Measurements from ENCODE around the gene FKBP4. TPM values are rescaled to one million over a fixed set of nuclear protein-coding genes. Genes with fewer than 3 reads are reported as not detected.

Gene FKBP4
- total RNA-seq, 1 donor: 17.4 TPM

GRCh38 chr12:2795291-2796186 lies 769 bp downstream of the FKBP4 start:
- peaks cover 26% of the 10 kb centered on the region for H3K79me2 ChIP-seq (ENCODE audit: insufficient read depth, low read length)
- DNase-seq (ENCODE audit: insufficient read length, low spot score, missing footprints): peak; percentile 99
- H3K4me1 ChIP-seq (ENCODE audit: insufficient read depth, low read length): peaks cover 12% of the 10 kb centered on the region
- peaks cover 32% of the 10 kb centered on the region for H3K36me3 ChIP-seq (ENCODE audit: insufficient read depth, low read length)
- peak overlapping the region; percentile 57 for H3K27ac ChIP-seq (ENCODE audit: low read depth, low read length)
- H2AFZ ChIP-seq (ENCODE audit: low read length): peak overlapping the region; percentile 96
- H4K20me1 ChIP-seq (ENCODE audit: insufficient read depth, low read length): peaks cover 15% of the 10 kb centered on the region
- no peaks in the 10 kb centered on the region for H3K9me3 ChIP-seq (ENCODE audit: low read depth, low read length)
- TF ChIP-seq, protein P1, sequence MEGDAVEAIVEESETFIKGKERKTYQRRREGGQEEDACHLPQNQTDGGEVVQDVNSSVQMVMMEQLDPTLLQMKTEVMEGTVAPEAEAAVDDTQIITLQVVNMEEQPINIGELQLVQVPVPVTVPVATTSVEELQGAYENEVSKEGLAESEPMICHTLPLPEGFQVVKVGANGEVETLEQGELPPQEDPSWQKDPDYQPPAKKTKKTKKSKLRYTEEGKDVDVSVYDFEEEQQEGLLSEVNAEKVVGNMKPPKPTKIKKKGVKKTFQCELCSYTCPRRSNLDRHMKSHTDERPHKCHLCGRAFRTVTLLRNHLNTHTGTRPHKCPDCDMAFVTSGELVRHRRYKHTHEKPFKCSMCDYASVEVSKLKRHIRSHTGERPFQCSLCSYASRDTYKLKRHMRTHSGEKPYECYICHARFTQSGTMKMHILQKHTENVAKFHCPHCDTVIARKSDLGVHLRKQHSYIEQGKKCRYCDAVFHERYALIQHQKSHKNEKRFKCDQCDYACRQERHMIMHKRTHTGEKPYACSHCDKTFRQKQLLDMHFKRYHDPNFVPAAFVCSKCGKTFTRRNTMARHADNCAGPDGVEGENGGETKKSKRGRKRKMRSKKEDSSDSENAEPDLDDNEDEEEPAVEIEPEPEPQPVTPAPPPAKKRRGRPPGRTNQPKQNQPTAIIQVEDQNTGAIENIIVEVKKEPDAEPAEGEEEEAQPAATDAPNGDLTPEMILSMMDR (IDR thresholded peaks at IDR 0.05; ENCODE audit: extremely low read depth, low read depth, low read length): no peak
- H3K27me3 ChIP-seq (ENCODE audit: insufficient read depth, low read length): peaks cover 12% of the 10 kb centered on the region
- peak overlapping the region; percentile 92 for H3K4me3 ChIP-seq (ENCODE audit: insufficient read depth, low read length)
- peak overlapping the region; percentile 99 for H3K4me2 ChIP-seq (ENCODE audit: insufficient read depth, low read length)

GRCh38 chr12:2796187-2796666 lies 1.5 kb downstream of the FKBP4 start:
- Histone ChIP-seq H2AFZ (ENCODE audit: low read length) (peak overlapping the region; percentile 96), H3K36me3 (ENCODE audit: insufficient read depth, low read length) (peaks cover 38% of the 10 kb centered on the region), H3K4me2 (ENCODE audit: insufficient read depth, low read length) (peak overlapping the region; percentile 99), H3K4me1 (ENCODE audit: insufficient read depth, low read length) (peaks cover 12% of the 10 kb centered on the region), H3K4me3 (ENCODE audit: insufficient read depth, low read length) (peak overlapping the region; percentile 92), H3K27me3 (ENCODE audit: insufficient read depth, low read length) (peaks cover 12% of the 10 kb centered on the region), H3K79me2 (ENCODE audit: insufficient read depth, low read length) (peaks cover 26% of the 10 kb centered on the region), H4K20me1 (ENCODE audit: insufficient read depth, low read length) (peaks cover 15% of the 10 kb centered on the region), H3K27ac (ENCODE audit: low read depth, low read length) (peak overlapping the region; percentile 57), H3K9me3 (ENCODE audit: low read depth, low read length) (no peaks in the 10 kb centered on the region)
- peak; percentile 93 for DNase-seq (ENCODE audit: insufficient read length, low spot score, missing footprints)
- TF ChIP-seq, protein P1 (IDR thresholded peaks at IDR 0.05; ENCODE audit: extremely low read depth, low read depth, low read length): no peak

DNA sequence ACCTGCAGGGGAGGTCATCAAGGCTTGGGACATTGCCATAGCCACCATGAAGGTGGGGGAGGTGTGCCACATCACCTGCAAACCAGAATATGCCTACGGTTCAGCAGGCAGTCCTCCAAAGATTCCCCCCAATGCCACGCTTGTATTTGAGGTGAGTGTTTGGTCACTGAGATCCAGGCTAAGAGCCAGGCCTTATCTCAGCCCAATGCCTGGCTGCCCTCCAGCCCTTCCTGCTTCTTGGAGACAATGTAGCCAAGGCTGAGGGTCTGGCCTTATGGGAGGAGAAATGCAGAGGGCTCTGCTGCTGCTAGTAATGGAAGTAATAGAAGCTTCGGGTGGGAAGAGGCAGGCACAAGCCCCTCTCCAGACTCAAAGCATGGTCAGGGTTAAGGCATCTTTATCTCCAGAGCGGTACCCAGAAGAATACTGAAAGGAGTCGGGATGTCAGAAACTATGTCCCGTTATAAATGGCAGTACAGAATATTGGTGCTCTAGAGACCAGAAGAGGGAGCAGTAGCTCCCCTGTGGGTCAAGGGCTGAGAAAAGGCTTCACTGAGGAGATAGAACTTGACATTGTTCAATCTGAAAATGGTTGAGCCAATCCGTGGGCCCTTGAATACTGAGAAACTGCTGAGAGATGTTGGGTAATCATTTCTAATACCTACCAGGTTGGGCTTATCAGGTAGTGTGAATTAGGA lies 3.1 kb downstream of the FKBP4 start:
- Histone ChIP-seq H2AFZ (ENCODE audit: low read length) (no peak overlapping the region), H3K4me1 (ENCODE audit: insufficient read depth, low read length) (peaks cover 12% of the 10 kb centered on the region), H3K4me2 (ENCODE audit: insufficient read depth, low read length) (no peak overlapping the region), H3K4me3 (ENCODE audit: insufficient read depth, low read length) (no peak overlapping the region), H3K9me3 (ENCODE audit: low read depth, low read length) (no peaks in the 10 kb centered on the region), H3K79me2 (ENCODE audit: insufficient read depth, low read length) (peaks cover 26% of the 10 kb centered on the region), H3K27ac (ENCODE audit: low read depth, low read length) (no peak overlapping the region), H3K27me3 (ENCODE audit: insufficient read depth, low read length) (peaks cover 12% of the 10 kb centered on the region), H3K36me3 (ENCODE audit: insufficient read depth, low read length) (peaks cover 53% of the 10 kb centered on the region), H4K20me1 (ENCODE audit: insufficient read depth, low read length) (peaks cover 15% of the 10 kb centered on the region)
- TF ChIP-seq, protein P1 (IDR thresholded peaks at IDR 0.05; ENCODE audit: extremely low read depth, low read depth, low read length): peak; percentile 29
- no peak for DNase-seq (ENCODE audit: insufficient read length, low spot score, missing footprints)

All from osteoblast (primary cell).